Upper lobe of left lung (tissue), 6 donors: ENCODE data around the gene SELENOS. TPM values are rescaled to one million over a fixed set of nuclear protein-coding genes. Genes with fewer than 3 reads are reported as not detected.

Experiments
- ATAC-seq, 2 donors: fragments of 200-7000 bp; cut with Tn5 transposase; one replicate each; pipeline ENCODE4 v1.9.1; 2022; ENCODE audit warnings: mild to moderate bottlenecking in 2 of 2, moderate library complexity in 2 of 2; ENCODE audit not compliant: low FRiP score in 2 of 2
- DNase-seq, 2 donors: peaks; one replicate each; pipeline ENCODE4 v3.0.0-alpha.2; 2019 to 2020
- H3K27ac ChIP-seq, 4 donors: fragments of 200-600 bp; sonication (generic); one replicate each; pipeline ENCODE4 v1.5.1; 2016 to 2019
- H3K27me3 ChIP-seq, 4 donors: fragments of 200-600 bp; sonication (generic); one replicate each; pipeline ENCODE4 v1.5.1; 2017 to 2019
- H3K36me3 ChIP-seq, 4 donors: fragments of 200-600 bp; sonication (generic); one replicate each; pipeline ENCODE4 v1.5.1; 2016 to 2019
- H3K4me1 ChIP-seq, 4 donors: fragments of 200-600 bp; sonication (generic); one replicate each; pipeline ENCODE4 v1.5.1; 2018 to 2019
- H3K4me3 ChIP-seq, 4 donors: fragments of 200-600 bp; sonication (generic); one replicate each; pipeline ENCODE4 v1.5.1; 2017 to 2019; ENCODE audit warnings: mild to moderate bottlenecking in 2 of 4, moderate library complexity in 1 of 4
- H3K9me3 ChIP-seq, 4 donors: fragments of 200-600 bp; sonication (generic); one replicate each; pipeline ENCODE4 v1.5.1; 2018 to 2019
- CTCF ChIP-seq, 6 experiments: fragments of 450-650 bp in 4 of 6; fragments of 200-600 bp in 2 of 6; sonication (generic) in 2 of 6; IDR thresholded peaks; one replicate each; pipeline ENCODE4 v1.5.1; 2016 to 2019; ENCODE audit warnings: antibody characterized with exemption in 6 of 6
- EP300 ChIP-seq, 4 donors: sonication (generic); formaldehyde crosslinking; IDR thresholded peaks; one replicate each; pipeline ENCODE4 v1.5.1; 2017; ENCODE audit warnings: antibody characterized with exemption in 4 of 4, control low read depth in 2 of 4
- POLR2A ChIP-seq, 4 donors: fragments of 450-650 bp; IDR thresholded peaks; one replicate each; pipeline ENCODE4 v1.5.1; 2016 to 2017; ENCODE audit warnings: antibody characterized with exemption in 4 of 4, mild to moderate bottlenecking in 2 of 4
- POLR2AphosphoS5 ChIP-seq, 2 donors: sonication (generic); formaldehyde crosslinking; IDR thresholded peaks; one replicate each; pipeline ENCODE4 v1.5.1; 2017; ENCODE audit warnings: antibody characterized with exemption in 2 of 2
- WGBS, 2 donors: methylation state at CpG; one replicate each; pipeline ENCODE4 v1.1.5; 2017 to 2018; 5-methylcytosine and 5-hydroxymethylcytosine counted together
- total RNA-seq, 6 donors: library from RNA; depleted of rRNA in 4 of 6; stranded (reverse); fragments of >200 nt in 4 of 6; gene quantifications; one replicate each; pipeline versions ENCODE4 v1.1.0 to v1.2.1, GENCODE V29; 2016 to 2021
- donor health status: DM: no; HTN: no; CAD: no; lungs with moderate emphysema.
- donor health status: DM: no; HTN: yes; CAD: no; lungs with severe emphysema.

SELENOS gene
- total RNA-seq, 6 donors from 2014 or later, result 48.2 to 106 (median 78.2) TPM

- H3K9me3 ChIP-seq, result no peaks in the 10 kb centered on the region
- ATAC-seq (peak; percentile 49 to 75), DNase-seq (no peak)
- no peak overlapping the region for H3K4me3 ChIP-seq
- H3K27me3 ChIP-seq, result no peaks in the 10 kb centered on the region
- H3K36me3 ChIP-seq, result peaks cover 0 to under 1% (median 0%) of the 10 kb centered on the region in 4 donors
- H3K4me1 ChIP-seq, result peaks cover 78 to 82% (median 80%) of the 10 kb centered on the region in 4 donors
- H3K27ac ChIP-seq, result peak overlapping the region; percentile 24 to 62 (median 44)
- TF ChIP-seq CTCF (IDR thresholded peaks at IDR 0.05), result no peak
- TF ChIP-seq EP300 (IDR thresholded peaks at IDR 0.05), result no peak
- no peak for TF ChIP-seq POLR2A (IDR thresholded peaks at IDR 0.05)
- TF ChIP-seq POLR2AphosphoS5 (IDR thresholded peaks at IDR 0.05), result peak in 1 of 2 donors; percentile 20
- 45 to 52% methylated on average over 5 of the region's 5 CpGs for WGBS, 2 donors
Measured at GRCh38 chr15:101240358-101240757, 36.9 kb downstream of the SELENOS start.

- TF ChIP-seq POLR2AphosphoS5 (IDR thresholded peaks at IDR 0.05), result no peak
- no peak for TF ChIP-seq POLR2A (IDR thresholded peaks at IDR 0.05)
- no peak for TF ChIP-seq EP300 (IDR thresholded peaks at IDR 0.05)
- no peak for DNase-seq
- WGBS, 2 donors, result 45 to 53% methylated on average over 6 of the region's 6 CpGs
Measured at GRCh38 chr15:101239724-101240136, 37.6 kb downstream of the SELENOS start.

GRCh38 chr15:101237251-101237650 lies 40.0 kb downstream of the SELENOS start:
- 65 to 75% methylated on average over 12 of the region's 12 CpGs for WGBS, 2 donors
- TF ChIP-seq POLR2AphosphoS5 (IDR thresholded peaks at IDR 0.05), result no peak
- TF ChIP-seq CTCF (IDR thresholded peaks at IDR 0.05), result no peak
- TF ChIP-seq POLR2A (IDR thresholded peaks at IDR 0.05), result no peak
- TF ChIP-seq EP300 (IDR thresholded peaks at IDR 0.05), result no peak
- H3K27me3 ChIP-seq, result no peaks in the 10 kb centered on the region
- H3K27ac ChIP-seq, result peak overlapping the region in 2 of 4 donors; percentile 30 to 71
- ATAC-seq, result peak in 1 of 2 donors; percentile 62
- H3K4me1 ChIP-seq, result peaks cover 62 to 75% (median 64%) of the 10 kb centered on the region in 4 donors
- no peak for DNase-seq
- H3K36me3 ChIP-seq, result peaks cover 0 to 22% (median 4%) of the 10 kb centered on the region in 4 donors
- no peaks in the 10 kb centered on the region for H3K9me3 ChIP-seq
- H3K4me3 ChIP-seq, result no peak overlapping the region

More at GRCh38 chr15:101239724-101240136, 37.6 kb downstream of the SELENOS start:
- H3K4me1 ChIP-seq, result peaks cover 73 to 81% (median 79%) of the 10 kb centered on the region in 4 donors
- no peaks in the 10 kb centered on the region for H3K9me3 ChIP-seq
- no peak overlapping the region for H3K4me3 ChIP-seq
- peak in 1 of 2 donors; percentile 23 for ATAC-seq
- no peaks in the 10 kb centered on the region for H3K27me3 ChIP-seq
- H3K36me3 ChIP-seq, result peaks cover 0 to 7% (median 2%) of the 10 kb centered on the region in 4 donors
- H3K27ac ChIP-seq, result peak overlapping the region; percentile 24 to 62 (median 44)

- no peak overlapping the region for H3K27ac ChIP-seq
- WGBS, 2 donors, result 79 to 82% methylated on average over 5 of the region's 5 CpGs
- peaks cover 0 to 32% (median 4%) of the 10 kb centered on the region in 4 donors for H3K36me3 ChIP-seq
- TF ChIP-seq CTCF (IDR thresholded peaks at IDR 0.05), result no peak
- no peak for TF ChIP-seq POLR2AphosphoS5 (IDR thresholded peaks at IDR 0.05)
- no peak for TF ChIP-seq POLR2A (IDR thresholded peaks at IDR 0.05)
- TF ChIP-seq EP300 (IDR thresholded peaks at IDR 0.05), result no peak
- H3K9me3 ChIP-seq, result no peaks in the 10 kb centered on the region
- no peak for ATAC-seq
- H3K4me1 ChIP-seq, result peaks cover 30 to 40% (median 32%) of the 10 kb centered on the region in 4 donors
- H3K4me3 ChIP-seq, result no peak overlapping the region
- no peaks in the 10 kb centered on the region for H3K27me3 ChIP-seq
- DNase-seq, result no peak
Measured at GRCh38 chr15:101233651-101234280, 43.5 kb downstream of the SELENOS start.

GRCh38 chr15:101232677-101233076 lies 44.6 kb downstream of the SELENOS start:
- TF ChIP-seq CTCF (IDR thresholded peaks at IDR 0.05) (no peak), POLR2A (IDR thresholded peaks at IDR 0.05) (no peak), POLR2AphosphoS5 (IDR thresholded peaks at IDR 0.05) (no peak), EP300 (IDR thresholded peaks at IDR 0.05) (no peak)
- Histone ChIP-seq H3K36me3 (peaks cover 0 to 32% (median 4%) of the 10 kb centered on the region in 4 donors), H3K27ac (no peak overlapping the region), H3K4me3 (no peak overlapping the region), H3K27me3 (no peaks in the 10 kb centered on the region), H3K4me1 (peaks cover 22 to 32% (median 26%) of the 10 kb centered on the region in 4 donors), H3K9me3 (peaks cover 0 to 8% (median 0%) of the 10 kb centered on the region in 4 donors)
- WGBS, 2 donors, result 65 to 87% methylated on average over 5 of the region's 5 CpGs
- DNase-seq, result no peak
- no peak for ATAC-seq
